Gastroesophageal sphincter (tissue), 4 donors: ENCODE data around the gene MYOCD. TPM values are rescaled to one million over a fixed set of nuclear protein-coding genes. Genes with fewer than 3 reads are reported as not detected.
"Not testable (repeated sequence)": the region's sequence is repeated elsewhere in the genome, so short reads cannot be mapped to it uniquely, and the experiment has no call there.

ENCODE experiments used
- ATAC-seq: fragments of 150-250 bp; one replicate; pipeline ENCODE4 v1.9.1; 2016; ENCODE audit warnings: mild to moderate bottlenecking, moderate library complexity
- H3K27ac ChIP-seq, 4 donors: fragments of 200-600 bp; sonication (generic) in 3 of 4; 1 replicate in 3 of 4; 2 replicates in 1 of 4; pipeline ENCODE4 v1.5.1; 2016 to 2019
- H3K27me3 ChIP-seq: fragments of 200-600 bp; sonication (generic); one replicate; pipeline ENCODE4 v1.5.1; 2019
- H3K36me3 ChIP-seq, 2 donors: fragments of 200-600 bp; sonication (generic); one replicate each; pipeline ENCODE4 v1.5.1; 2019; ENCODE audit warnings: control low read depth in 1 of 2
- H3K4me1 ChIP-seq, 3 donors: fragments of 200-600 bp; sonication (generic); 1 replicate in 2 of 3; 2 replicates in 1 of 3; pipeline ENCODE4 v1.5.1; 2016 to 2019; ENCODE audit warnings: control low read depth in 2 of 3
- H3K4me3 ChIP-seq, 2 donors: fragments of 200-600 bp; sonication (generic); one replicate each; pipeline ENCODE4 v1.5.1; 2019; ENCODE audit warnings: mild to moderate bottlenecking in 1 of 2, moderate library complexity in 1 of 2
- H3K9me3 ChIP-seq, 3 donors: fragments of 200-600 bp; sonication (generic); one replicate each; pipeline ENCODE4 v1.5.1; 2017 to 2019; ENCODE audit warnings: control low read depth in 2 of 3
- EP300 ChIP-seq: sonication (generic); formaldehyde crosslinking; IDR thresholded peaks from one replicate; pipeline ENCODE4 v1.6.1; 2017; ENCODE audit warnings: antibody characterized with exemption, mild to moderate bottlenecking
- POLR2A ChIP-seq, 2 donors: fragments of 450-650 bp; IDR thresholded peaks; one replicate each; pipeline ENCODE4 v1.6.1; 2017; ENCODE audit warnings: antibody characterized with exemption in 2 of 2, mild to moderate bottlenecking in 2 of 2, moderate library complexity in 1 of 2
- POLR2AphosphoS5 ChIP-seq: sonication (generic); formaldehyde crosslinking; IDR thresholded peaks from one replicate; pipeline ENCODE4 v1.6.1; 2017; ENCODE audit warnings: antibody characterized with exemption
- WGBS, 2 donors: methylation state at CpG; one replicate each; pipeline ENCODE4 v1.1.5; 2018; ENCODE audit warnings: low coverage in 1 of 2; 5-methylcytosine and 5-hydroxymethylcytosine counted together
- total RNA-seq, 4 donors: library from RNA; depleted of rRNA; stranded (reverse); fragments of >200 nt; gene quantifications; one replicate each; pipeline ENCODE4 v1.1.0, GENCODE V29; 2016
- TF ChIP-seq, protein P1 (sequence below), 4 experiments: fragments of 200-600 bp in 2 of 4; fragments of 450-650 bp in 2 of 4; sonication (generic) in 1 of 4; IDR thresholded peaks; one replicate each; pipeline ENCODE4 v1.5.1; 2017 to 2019; ENCODE audit warnings: antibody characterized with exemption in 4 of 4, mild to moderate bottlenecking in 2 of 4, moderate library complexity in 2 of 4

MYOCD gene
- total RNA-seq, 4 donors from 2014 or later = 93.0 to 219 (median 120) TPM

DNA sequence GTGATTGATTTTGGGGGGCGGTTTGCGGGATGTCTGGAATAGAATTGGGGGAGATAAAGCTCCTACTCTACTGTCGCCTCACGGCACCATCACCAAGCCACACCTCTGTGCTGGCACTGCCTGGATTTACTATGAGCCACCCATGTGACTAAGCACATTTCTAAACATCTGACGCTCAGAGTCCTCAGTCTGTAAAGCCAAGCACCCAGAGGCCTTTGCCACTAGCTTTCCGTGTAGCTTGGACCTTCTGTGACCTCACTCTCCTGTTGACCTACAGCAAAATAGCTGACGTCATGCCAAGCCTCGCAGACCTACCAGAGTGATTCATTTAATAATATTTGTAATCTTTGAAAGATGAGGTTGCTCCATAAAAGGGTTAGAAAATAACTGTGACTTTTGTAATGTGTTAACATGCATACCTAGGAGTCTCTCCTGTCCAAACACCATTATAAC lies 38.5 kb upstream of the MYOCD start:
- no peaks in the 10 kb centered on the region for H3K27me3 ChIP-seq
- no peaks in the 10 kb centered on the region for H3K36me3 ChIP-seq
- ATAC-seq = peak; percentile 95
- 29 to 31% methylated on average over 7 to 8 of the region's 8 CpGs for WGBS, 2 donors
- peaks cover 0 to 26% (median 6%) of the 10 kb centered on the region in 3 donors for H3K4me1 ChIP-seq
- H3K27ac ChIP-seq = peak overlapping the region; percentile 75 to 83 (median 80)
- H3K4me3 ChIP-seq = no peak overlapping the region
- peak; percentile 85 for TF ChIP-seq POLR2AphosphoS5
- TF ChIP-seq POLR2A (IDR thresholded peaks at IDR 0.05) = no peak
- peak; percentile 48 for TF ChIP-seq EP300
- TF ChIP-seq, protein P1, sequence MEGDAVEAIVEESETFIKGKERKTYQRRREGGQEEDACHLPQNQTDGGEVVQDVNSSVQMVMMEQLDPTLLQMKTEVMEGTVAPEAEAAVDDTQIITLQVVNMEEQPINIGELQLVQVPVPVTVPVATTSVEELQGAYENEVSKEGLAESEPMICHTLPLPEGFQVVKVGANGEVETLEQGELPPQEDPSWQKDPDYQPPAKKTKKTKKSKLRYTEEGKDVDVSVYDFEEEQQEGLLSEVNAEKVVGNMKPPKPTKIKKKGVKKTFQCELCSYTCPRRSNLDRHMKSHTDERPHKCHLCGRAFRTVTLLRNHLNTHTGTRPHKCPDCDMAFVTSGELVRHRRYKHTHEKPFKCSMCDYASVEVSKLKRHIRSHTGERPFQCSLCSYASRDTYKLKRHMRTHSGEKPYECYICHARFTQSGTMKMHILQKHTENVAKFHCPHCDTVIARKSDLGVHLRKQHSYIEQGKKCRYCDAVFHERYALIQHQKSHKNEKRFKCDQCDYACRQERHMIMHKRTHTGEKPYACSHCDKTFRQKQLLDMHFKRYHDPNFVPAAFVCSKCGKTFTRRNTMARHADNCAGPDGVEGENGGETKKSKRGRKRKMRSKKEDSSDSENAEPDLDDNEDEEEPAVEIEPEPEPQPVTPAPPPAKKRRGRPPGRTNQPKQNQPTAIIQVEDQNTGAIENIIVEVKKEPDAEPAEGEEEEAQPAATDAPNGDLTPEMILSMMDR (IDR thresholded peaks at IDR 0.05) = no peak
- no peaks in the 10 kb centered on the region for H3K9me3 ChIP-seq

DNA sequence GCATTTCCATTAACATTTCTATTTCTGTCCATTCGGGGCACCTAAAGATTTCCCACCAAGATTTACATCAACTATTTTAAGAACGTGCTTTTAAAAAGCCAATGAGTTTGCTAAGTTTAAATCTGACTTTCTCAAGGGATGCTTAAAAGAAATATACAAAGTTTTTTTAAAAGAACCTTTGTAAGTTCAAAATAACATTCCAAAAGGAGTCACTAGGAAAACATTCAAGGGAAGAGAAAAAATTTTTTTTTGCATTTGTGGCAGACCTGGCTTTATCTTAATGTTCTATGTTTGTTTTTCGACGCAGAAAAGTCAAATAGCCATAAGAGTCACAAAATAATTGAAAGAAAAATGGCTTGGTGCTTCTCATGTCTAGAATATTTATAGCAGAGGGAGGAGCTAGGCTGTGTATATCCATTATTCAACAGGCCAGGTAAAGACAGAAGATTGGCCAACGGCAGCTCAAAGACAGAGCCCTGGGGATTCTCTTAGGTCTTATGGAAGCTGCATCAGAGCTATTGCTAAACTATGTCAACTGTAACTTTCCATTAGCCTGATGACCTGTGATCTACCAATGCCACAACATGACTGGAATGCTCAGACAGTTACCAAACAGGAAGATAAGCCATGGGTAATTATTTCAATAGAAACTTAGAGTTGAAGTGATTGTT lies 37.8 kb upstream of the MYOCD start:
- ATAC-seq = no peak
- Histone ChIP-seq H3K9me3 (no peaks in the 10 kb centered on the region), H3K4me1 (peaks cover 0 to 26% (median 6%) of the 10 kb centered on the region in 3 donors), H3K36me3 (no peaks in the 10 kb centered on the region), H3K27me3 (no peaks in the 10 kb centered on the region), H3K4me3 (no peak overlapping the region), H3K27ac (peak overlapping the region; percentile 75 to 83 (median 80))
- 37% methylated on average over 5 of the region's 5 CpGs for WGBS, 2 donors
- TF ChIP-seq POLR2AphosphoS5 (no peak), EP300 (no peak), POLR2A (IDR thresholded peaks at IDR 0.05) (no peak)
- TF ChIP-seq, protein P1 (IDR thresholded peaks at IDR 0.05) = no peak

DNA sequence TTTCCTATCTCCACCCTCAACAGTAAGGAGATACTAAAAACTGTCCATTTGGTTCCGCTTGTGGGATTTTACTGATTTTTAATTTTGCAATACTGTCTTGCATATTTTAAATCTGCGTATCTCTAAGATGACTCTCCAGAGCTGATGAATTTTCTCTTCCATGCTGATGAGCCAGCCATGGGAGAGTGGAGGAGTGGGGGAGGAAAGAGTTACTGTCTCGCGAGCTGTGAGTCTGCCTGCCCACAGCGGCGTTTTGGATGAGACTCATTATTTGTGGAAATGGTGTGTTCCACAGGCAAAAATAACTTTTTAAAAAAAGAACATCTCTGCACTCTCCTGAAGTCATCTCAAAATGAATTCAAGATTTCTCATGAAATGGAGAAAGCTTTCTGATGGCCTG lies 34.6 kb upstream of the MYOCD start:
- peaks cover 0 to 26% (median 6%) of the 10 kb centered on the region in 3 donors for H3K4me1 ChIP-seq
- peak overlapping the region in 3 of 4 donors; percentile 47 to 76 (median 50) for H3K27ac ChIP-seq
- WGBS, 2 donors = 31 to 53% methylated on average over 5 to 6 of the region's 6 CpGs
- H3K36me3 ChIP-seq = no peaks in the 10 kb centered on the region
- H3K4me3 ChIP-seq = no peak overlapping the region
- ATAC-seq = no peak
- TF ChIP-seq EP300 (no peak), POLR2A (IDR thresholded peaks at IDR 0.05) (no peak), POLR2AphosphoS5 (no peak)
- TF ChIP-seq, protein P1 (IDR thresholded peaks at IDR 0.05) = no peak
- no peaks in the 10 kb centered on the region for H3K27me3 ChIP-seq
- no peaks in the 10 kb centered on the region for H3K9me3 ChIP-seq

DNA sequence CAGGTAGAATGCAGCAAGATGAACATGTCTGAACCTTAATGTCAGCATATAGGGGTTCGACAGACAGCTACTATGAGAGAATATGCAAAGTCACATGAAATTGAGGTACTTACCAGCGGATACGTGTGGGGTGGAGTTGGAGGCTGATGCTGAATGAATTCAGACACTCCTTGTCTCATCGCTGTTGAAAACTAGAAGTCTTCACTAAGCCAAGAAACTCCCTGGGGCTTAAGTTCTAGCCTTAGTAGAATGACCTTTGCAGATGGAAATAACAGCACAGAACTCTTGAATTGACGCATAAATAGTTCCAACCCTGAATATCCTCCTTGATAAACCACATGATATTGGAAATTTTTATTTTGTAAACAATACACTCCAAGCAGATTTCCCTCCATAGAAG lies 32.9 kb upstream of the MYOCD start:
- H3K27ac ChIP-seq = no peak overlapping the region
- WGBS, 2 donors = 77 to 80% methylated on average over 4 to 5 of the region's 5 CpGs

DNA sequence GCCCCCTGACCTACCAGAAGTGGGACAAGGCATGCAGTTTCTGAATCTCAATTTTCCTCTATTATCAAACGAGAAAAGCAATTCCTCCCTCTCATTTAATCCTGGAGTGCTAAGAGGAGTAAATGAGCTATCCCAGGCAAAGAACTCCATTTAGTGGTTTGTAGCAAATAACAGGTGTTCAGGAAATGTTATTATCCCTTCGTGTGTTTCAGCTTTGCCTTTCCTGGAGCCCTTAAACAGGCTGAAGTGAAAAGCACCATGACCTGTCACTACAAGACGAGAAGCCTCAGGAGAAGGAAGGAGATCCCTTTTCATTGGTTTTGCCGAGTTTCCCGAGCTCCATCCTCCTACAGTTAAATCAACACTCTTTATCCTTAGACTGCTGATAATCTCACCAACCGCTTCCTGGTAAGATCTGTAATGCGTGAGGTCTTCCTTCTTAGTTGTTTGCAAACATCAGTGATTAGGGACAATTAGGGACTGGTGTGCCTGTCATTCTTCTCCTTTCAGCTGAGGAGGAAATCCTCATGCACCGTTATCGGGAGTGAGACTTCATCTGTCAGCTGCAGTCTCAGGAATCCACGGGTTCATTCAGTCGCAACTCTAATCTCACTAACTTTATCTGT lies 30.8 kb upstream of the MYOCD start:
- no peaks in the 10 kb centered on the region for H3K27me3 ChIP-seq
- H3K36me3 ChIP-seq = no peaks in the 10 kb centered on the region
- ATAC-seq = no peak
- no peak overlapping the region for H3K4me3 ChIP-seq
- H3K27ac ChIP-seq = peak overlapping the region in 1 of 4 donors; percentile 4
- TF ChIP-seq POLR2A (IDR thresholded peaks at IDR 0.05) = no peak
- TF ChIP-seq, protein P1 (IDR thresholded peaks at IDR 0.05) = no peak
- peaks cover 0 to 11% (median 0%) of the 10 kb centered on the region in 3 donors for H3K4me1 ChIP-seq
- no peaks in the 10 kb centered on the region for H3K9me3 ChIP-seq
- 35 to 48% methylated on average over 11 of the region's 11 CpGs for WGBS, 2 donors

More for the DNA sequence above, 32.9 kb upstream of the MYOCD start:
- Histone ChIP-seq H3K4me1 (peaks cover 0 to 14% (median 6%) of the 10 kb centered on the region in 3 donors), H3K4me3 (no peak overlapping the region), H3K27me3 (no peaks in the 10 kb centered on the region), H3K9me3 (no peaks in the 10 kb centered on the region), H3K36me3 (no peaks in the 10 kb centered on the region)
- TF ChIP-seq POLR2A (IDR thresholded peaks at IDR 0.05) = no peak
- no peak for ATAC-seq

DNA sequence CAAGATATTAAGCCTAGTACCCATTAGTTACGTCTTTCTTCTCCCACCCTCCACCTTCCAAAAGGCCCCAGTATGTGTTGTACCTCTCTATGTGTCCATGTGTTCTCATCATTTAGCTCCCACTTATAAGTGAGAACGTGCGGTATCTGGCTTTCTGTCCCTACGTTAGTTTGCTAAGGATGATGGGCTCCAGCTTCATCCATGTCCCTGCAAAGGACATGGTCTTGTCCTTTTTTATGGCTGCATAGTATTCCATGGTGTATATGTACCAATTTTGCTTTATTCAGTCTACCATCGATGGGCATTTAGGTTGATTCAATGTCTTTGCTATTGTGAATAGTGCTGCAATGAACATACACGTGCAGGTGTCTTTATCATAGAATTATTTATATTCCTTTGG lies 29.7 kb upstream of the MYOCD start:
- H3K36me3 ChIP-seq, H3K4me3 ChIP-seq, ATAC-seq, H3K27me3 ChIP-seq, H3K27ac ChIP-seq, H3K9me3 ChIP-seq: not testable (repeated sequence)
- H3K4me1 ChIP-seq = peaks cover 0 to 11% (median 0%) of the 10 kb centered on the region in 3 donors
- 79 to 97% methylated on average over 4 to 6 of the region's 6 CpGs for WGBS, 2 donors
